ENCODE data around the gene KNCN.

KNCN gene

GRCh38 chr1:46551597-46552095 lies at the start of gene KNCN:
Gene KNCN, minus strand, starts transcription at chr1:46551647. Its CDS starts 432 bp downstream, at chr1:46551215.
- DNase-seq: no peak

DNA sequence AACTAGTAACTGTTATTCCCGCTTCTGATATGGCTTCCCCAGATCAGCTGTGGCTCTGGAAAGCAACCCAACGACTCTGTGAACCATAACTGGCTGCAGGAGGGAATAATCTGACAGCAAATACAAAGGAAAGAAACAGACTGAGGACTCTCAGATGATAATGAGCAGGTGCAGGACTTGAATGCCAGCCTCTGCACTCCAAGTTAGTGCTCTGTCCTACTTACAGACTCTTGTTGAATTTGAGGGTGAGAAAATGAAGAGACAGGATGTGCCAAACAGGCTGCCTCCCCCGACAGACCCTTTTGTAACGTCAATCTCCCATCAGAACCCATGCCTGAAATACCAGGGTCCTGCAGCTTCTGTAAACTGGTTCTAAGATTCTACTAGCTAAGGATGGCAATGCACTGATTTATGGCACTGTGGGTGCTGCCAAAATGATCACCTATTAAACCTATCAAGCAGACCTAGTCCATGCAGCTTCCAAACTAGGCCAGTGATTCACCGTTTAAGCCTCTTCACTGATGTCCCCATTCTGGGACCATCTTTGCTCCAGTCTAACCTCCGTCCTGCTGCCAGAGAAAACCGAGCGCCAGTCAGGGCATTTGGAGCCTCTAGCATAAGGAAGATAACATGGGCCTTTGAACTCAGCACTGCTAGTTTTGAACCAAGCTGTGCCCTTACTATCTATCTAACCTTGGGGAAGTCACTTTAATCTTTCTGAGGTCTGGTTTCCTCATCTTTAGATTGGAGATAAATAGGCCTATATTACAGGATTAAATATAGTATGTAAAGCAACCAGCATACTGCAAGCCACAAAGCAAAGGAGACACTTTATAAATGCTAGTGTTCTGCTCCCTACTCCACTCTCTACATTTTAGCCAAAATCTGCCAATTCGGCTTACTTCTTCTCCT lies 47.9 kb upstream of the KNCN start:
- DNase-seq: no peak

- no peak for DNase-seq
Observed at GRCh38 chr1:46596846-46597245, 45.4 kb upstream of the KNCN start.

DNA sequence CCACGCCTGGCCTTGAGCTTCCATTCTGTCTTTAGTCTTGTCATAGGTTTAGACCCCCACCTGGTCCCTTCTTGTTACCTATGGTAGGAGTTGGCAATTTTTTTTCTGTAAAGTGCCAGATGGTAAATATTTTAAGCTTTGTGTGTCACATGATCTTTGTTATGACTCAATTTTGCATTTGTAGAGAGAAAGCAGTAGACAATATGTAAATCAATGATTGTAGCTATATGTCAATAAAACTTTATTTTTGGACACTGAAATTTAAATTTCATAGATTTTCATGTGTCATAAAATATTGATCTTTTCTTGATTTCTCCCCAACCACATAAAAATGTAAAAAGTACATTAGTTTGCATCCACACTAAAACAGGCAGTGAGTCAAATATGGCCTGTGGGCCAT lies 44.6 kb upstream of the KNCN start:
- DNase-seq: no peak

DNA sequence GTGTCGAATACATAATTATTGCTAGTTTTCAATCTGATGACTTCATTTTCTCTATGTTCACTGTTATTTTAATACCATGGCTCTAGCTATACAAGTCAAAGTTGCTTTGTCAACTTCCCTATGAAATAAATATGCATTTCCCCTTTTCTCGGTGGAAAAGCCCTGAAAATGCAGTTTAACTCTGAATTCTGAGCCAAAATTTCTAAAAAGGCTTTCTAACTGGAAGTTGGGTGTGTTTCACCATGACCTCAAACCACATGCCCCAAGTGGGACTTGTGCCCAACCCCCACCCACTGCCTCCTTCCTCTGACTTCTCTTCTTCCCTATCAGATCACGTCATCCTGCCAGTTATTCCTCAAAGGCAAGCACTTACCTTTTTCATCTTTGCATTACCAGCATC lies 43.7 kb upstream of the KNCN start:
- no peak for DNase-seq

DNA sequence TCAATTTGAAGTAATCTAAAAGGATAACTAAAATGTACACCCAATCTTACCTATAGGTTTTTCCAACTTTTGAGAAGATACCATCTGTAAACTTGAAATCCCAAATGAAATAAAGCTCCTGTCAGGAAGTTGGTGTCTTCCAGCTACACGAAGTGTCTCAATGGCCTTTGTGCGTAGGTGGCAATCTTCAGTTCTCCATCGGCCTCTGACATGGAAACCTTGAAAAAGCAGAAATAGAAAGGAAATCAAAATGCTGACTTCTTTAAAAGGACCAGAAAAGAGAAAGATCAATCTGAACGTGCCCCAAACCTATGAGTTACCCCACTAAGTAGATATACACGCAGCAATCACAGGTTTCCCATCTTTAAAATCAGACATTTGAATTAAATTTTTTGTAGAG lies 42.6 kb upstream of the KNCN start:
- no peak for DNase-seq

DNA sequence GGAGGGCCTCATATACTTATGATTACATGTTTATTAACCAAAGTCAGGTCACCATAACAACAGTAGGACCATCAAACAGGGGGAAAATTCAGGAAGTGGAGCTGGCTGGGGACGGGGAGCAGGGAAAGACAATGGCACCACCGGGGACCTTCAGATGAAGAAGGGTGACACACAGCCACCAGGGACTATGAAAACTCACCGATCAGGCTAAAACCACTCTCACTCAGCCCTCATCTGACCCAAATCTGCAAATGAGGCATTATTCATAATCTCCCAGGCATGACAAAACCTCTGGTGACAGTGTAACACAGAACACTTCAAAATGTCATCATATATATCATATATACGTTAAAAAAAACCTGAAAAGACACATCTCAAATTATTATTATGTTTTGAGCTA lies 41.4 kb upstream of the KNCN start:
- DNase-seq: no peak

- DNase-seq: no peak
Observed at GRCh38 chr1:46589529-46589928, 38.1 kb upstream of the KNCN start.

GRCh38 chr1:46587069-46587468 lies 35.6 kb upstream of the KNCN start:
- DNase-seq: no peak

- no peak for DNase-seq
Observed at GRCh38 chr1:46585312-46585938, 34.0 kb upstream of the KNCN start.

DNA sequence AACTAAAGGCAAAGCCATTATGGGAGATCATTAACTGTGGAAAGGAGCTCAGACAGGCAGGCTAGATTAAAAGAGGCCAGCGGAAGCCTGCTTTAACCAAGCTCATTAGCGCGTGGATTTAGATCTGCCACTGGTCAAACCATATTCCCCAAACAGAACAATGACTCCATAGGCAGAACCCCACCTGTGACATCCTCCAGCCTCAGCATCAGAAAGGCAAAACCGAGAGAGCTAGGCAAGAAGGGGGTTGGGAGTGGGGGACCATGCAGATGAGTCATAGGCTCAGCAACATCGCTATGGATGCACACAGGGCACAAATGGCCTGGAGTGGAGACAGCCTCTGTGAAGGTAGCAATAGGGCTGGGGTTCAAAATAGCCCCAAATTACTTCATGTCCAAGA lies 32.0 kb upstream of the KNCN start:
- DNase-seq: no peak

- DNase-seq: no peak
Observed at GRCh38 chr1:46582972-46583371, 31.5 kb upstream of the KNCN start.

DNA sequence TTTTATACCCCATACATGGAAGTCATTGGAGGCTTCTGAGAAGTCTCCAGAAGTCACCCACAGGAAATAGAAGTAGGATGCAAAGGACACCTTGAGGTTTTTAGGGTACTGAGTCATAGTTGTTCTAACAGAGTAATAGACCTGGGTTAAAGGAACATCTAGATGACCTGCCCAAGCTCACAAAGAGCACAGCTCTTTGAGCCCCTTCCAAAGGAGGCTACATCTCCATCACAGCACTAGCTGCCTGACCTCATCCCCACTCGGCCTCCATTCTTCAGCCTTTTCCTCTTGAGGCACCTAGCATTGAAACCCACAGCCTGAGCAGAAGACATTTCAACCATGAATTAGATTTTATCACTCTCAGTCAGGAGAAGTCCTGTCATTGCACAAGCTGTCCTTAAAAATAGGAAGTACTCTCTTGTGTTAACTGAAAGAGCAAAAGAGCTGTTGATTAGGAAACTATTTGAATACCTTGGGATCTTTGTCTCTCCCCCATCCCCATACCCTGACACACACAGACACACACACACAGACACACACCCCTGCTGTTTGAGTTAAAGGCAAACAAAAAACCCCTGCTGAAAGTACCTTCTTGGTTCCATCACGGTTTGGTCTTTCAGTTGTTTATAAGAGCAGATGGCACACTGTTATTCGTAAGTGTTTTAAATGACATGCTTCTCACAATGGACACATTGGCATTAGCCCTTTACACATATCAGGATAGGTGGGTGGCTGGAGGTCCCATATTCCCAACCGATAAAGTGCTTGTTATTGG lies 30.4 kb upstream of the KNCN start:
- peak; percentile 6 for DNase-seq

GRCh38 chr1:46580140-46580903 lies 28.9 kb upstream of the KNCN start:
- no peak for DNase-seq

DNA sequence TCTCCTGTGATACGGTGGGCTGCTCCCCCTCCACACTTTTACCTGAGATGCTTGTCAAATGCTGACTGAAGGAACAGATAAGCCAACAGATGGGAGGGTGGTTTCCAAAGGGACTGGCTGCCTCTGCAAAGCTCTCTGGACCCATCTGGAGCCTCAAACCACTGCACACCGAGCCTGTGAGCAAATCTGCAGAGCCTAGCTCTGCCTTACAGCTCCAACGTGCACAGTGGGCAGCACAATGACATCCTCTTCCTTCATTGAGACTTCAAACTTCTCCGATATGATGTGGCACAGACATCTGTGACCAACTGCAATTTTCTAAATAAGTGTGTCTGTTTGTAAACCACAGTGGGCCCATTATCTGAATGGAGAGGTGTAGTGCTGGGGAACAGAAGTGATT lies 26.2 kb upstream of the KNCN start:
- DNase-seq: no peak

DNA sequence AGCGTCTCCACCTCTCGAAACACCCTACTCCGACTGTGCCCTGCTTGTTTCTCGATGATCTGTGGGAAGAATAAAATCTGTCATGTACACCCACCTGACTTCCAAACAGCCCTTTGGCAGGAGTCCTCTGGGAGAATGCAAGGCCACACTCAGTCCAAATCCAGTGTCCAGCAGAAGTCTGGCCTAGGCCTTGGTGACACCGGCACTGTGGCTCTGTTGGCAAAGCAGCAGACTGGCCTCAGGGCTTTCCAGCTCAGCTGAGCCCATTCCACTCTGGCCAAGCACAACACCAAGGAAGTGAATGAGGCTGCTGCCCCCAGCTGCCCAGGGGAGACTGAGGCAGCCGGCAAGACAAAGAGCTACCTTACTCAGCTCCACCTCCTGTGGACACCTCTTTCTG lies 25.1 kb upstream of the KNCN start:
- DNase-seq: no peak

GRCh38 chr1:46575778-46576177 lies 24.3 kb upstream of the KNCN start:
- DNase-seq: no peak

GRCh38 chr1:46575300-46575699 lies 23.9 kb upstream of the KNCN start:
- no peak for DNase-seq

DNA sequence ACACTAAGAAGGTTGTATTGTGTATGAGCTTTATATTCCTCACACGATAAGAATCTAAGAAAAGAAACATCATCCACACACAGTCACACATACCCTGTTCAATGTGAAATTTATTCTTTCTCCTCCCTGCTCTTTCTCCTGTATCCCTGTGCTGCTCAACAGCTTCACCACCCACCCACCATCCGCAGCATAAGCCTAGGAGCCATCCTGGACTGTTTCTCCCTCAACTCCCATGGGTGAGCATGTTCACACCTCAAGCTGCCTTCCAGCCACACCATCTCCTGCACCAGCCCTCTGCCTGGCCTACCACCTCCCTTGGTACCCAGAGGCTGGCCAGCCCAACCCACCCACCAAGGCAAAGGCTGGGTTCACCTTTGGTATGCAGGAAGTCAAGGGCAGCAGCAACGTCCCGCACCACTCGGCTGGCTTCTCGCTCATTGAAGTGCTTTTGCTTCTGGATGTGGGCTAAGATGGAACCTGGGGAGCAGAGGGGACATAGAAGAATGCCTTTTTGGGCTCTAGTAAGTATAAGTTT lies 20.3 kb upstream of the KNCN start:
- DNase-seq: no peak

- no peak for DNase-seq
Observed at GRCh38 chr1:46569884-46570725, 18.7 kb upstream of the KNCN start.

DNA sequence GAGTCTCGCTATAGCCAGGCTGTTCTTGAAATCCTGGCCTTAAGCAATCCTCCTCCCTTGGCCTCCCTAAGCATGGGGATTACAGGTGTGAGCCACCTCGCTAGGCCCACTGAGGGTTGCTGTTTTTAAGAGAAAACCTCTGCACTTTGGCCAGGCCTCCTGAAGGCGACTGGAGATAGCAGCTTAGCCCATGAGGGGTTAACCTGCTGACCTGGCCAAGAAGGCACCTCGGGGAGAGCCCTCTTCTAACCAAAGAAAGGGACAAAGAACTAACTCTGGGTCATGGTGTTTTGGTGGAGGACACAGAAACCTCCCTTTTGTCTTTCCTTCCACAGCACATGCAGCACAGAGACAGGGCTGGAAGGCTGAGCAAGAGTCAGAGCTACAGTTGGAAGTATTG lies 17.7 kb upstream of the KNCN start:
- no peak for DNase-seq
